ENCODE data around the gene HLCS. TPM values are rescaled to one million over a fixed set of nuclear protein-coding genes. Genes with fewer than 3 reads are reported as not detected.
A peak's percentile ranks its signal among the peaks of the same experiment; 100 is the strongest.

The HLCS gene
- total RNA-seq, 1 experiment from 2014 or later: 12.7 TPM

GRCh38 chr21:36994501-36995158 lies 28.2 kb upstream of the HLCS start:
- Histone ChIP-seq H3K27ac (ENCODE audit: insufficient read length, low read depth, low read length) (no peak overlapping the region), H4K5ac (ENCODE audit: insufficient read length, low read depth, low read length) (no peak overlapping the region), H3K4ac (ENCODE audit: low read depth, low read length) (no peak overlapping the region), H4K91ac (ENCODE audit: insufficient read length, low read depth, low read length) (no peak overlapping the region), H4K8ac (replicated peaks; ENCODE audit: insufficient read length, low read depth, low read length) (no peak overlapping the region), H2BK15ac (ENCODE audit: low read depth, low read length) (no peak overlapping the region), H2AK5ac (ENCODE audit: insufficient read length, low read length) (no peak overlapping the region), H3K79me1 (ENCODE audit: insufficient read depth, low read depth, low read length, poor library complexity, severe bottlenecking) (no peaks in the 10 kb centered on the region), H2BK5ac (ENCODE audit: insufficient read length, low read length) (no peak overlapping the region), H3K4me2 (ENCODE audit: insufficient read depth, insufficient read length, low read length) (peak overlapping the region; percentile 10), H3K27me3 (ENCODE audit: insufficient read depth, low read length) (no peaks in the 10 kb centered on the region), H3K56ac (ENCODE audit: insufficient read length, low read depth, low read length) (no peak overlapping the region), H3K9ac (ENCODE audit: extremely low read depth, insufficient read length, low read length) (no peak overlapping the region), H2BK12ac (ENCODE audit: insufficient read length, low read depth, low read length) (no peak overlapping the region), H2BK20ac (ENCODE audit: low read depth, low read length, poor library complexity, severe bottlenecking) (no peak overlapping the region), H3K79me2 (ENCODE audit: insufficient read depth, low read length) (no peaks in the 10 kb centered on the region), H3T11ph (ENCODE audit: low read length) (no peak overlapping the region), H3K18ac (ENCODE audit: insufficient read length, low read depth, low read length) (peak overlapping the region; percentile 5), H3K23ac (ENCODE audit: insufficient read length, low read depth, low read length) (no peak overlapping the region), H4K20me1 (ENCODE audit: control insufficient read depth, insufficient read depth, insufficient read length) (no peaks in the 10 kb centered on the region), H3K14ac (ENCODE audit: insufficient read depth, low read length) (no peak overlapping the region; the same call in 1 of the 2 replicates), H3K9me3 (ENCODE audit: control insufficient read depth, low read depth, low read length) (no peaks in the 10 kb centered on the region), H3K4me1 (ENCODE audit: insufficient read depth, low read length) (no peaks in the 10 kb centered on the region; the same call in 1 of the 2 replicates), H2AFZ (ENCODE audit: low read length) (no peak overlapping the region), H2BK120ac (ENCODE audit: low read depth, low read length, poor library complexity, severe bottlenecking) (no peak overlapping the region), H3K23me2 (ENCODE audit: insufficient read length, low read depth, low read length, poor library complexity, severe bottlenecking) (peaks cover 5% of the 10 kb centered on the region)
- WGBS (ENCODE audit: extremely low coverage, insufficient read length, low lambda C conversion rate): no CpG with 5 or more reads among the region's 38 CpGs
- Mint-ChIP-seq H3K36me3 (ENCODE audit: insufficient read depth in 1 of 3, low read depth in 3 of 3) (no peaks in the 10 kb centered on the region; a peak in 1 of 7 replicates), H3K9me3 (peaks cover 0 to 2% of the 10 kb centered on the region in 2 experiments; a peak in 3 of 5 replicates), H3K4me3 (peak overlapping the region in 1 of 2 experiments; percentile 36; a peak in 2 of 5 replicates), H3K4me1 (peaks cover 15 to 30% of the 10 kb centered on the region in 2 experiments), H3K27ac (no peak overlapping the region), H3K27me3 (ENCODE audit: low read depth) (peaks cover 35% of the 10 kb centered on the region)
- TF ChIP-seq CTCF (conservative IDR thresholded peaks at IDR 0.05): peak; percentile 41; the same call in 1 of the 3 replicates
- peak; percentile 87 for DNase-seq

Data from H9 (cell line).